ENCODE results near the gene RAPGEF3. TPM values are rescaled to one million over a fixed set of nuclear protein-coding genes. Genes with fewer than 3 reads are reported as not detected.

Gene RAPGEF3
- total and polyA plus RNA-seq, 2 of the 13 experiments (the other 11 are each of a cell fraction or from before 2014, with no cell fraction given): 0.07 TPM

DNA sequence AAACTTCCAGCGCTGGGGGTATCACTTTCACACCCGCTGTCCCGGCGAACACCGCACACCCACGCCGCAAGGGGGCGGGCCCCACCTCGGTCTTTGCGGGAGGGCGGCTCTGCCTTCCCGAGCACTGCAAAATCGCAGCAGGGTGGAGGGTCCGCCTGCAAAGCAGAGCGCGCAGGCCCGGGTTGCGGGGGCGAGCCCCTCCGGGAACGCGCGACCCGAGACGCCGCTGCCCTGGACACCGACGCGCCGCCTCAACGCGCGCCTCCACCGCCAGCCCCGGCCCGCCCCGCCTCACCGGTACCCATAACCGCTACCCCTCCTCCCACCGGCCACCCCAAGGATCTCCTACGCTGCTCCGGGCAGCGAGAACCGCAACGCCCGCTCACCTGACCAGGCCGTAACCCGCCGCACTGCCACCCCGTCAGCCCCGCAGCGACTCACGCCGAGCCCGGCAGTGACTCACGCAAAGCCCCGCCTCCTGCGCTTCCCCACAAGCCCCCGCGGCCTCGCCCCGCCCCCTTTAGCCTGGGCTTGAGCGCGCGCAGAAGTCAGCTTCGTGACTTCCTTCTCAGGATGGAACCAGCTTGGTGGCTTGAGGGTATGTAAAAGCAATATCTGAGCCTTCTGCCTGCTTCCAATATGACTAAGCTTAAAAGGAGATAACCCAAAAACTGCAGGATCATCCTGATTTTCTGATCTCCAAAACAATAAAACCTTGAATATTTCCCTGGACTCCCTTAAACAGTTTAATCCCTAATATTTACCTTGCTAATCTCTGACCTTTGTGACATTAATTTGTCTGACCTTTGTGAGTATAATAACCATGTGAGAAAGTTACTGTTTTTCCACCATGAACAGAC lies 52.9 kb downstream of the RAPGEF3 start, which contains the start of gene RPAP3 (continued):
- TF ChIP-seq, protein P1, sequence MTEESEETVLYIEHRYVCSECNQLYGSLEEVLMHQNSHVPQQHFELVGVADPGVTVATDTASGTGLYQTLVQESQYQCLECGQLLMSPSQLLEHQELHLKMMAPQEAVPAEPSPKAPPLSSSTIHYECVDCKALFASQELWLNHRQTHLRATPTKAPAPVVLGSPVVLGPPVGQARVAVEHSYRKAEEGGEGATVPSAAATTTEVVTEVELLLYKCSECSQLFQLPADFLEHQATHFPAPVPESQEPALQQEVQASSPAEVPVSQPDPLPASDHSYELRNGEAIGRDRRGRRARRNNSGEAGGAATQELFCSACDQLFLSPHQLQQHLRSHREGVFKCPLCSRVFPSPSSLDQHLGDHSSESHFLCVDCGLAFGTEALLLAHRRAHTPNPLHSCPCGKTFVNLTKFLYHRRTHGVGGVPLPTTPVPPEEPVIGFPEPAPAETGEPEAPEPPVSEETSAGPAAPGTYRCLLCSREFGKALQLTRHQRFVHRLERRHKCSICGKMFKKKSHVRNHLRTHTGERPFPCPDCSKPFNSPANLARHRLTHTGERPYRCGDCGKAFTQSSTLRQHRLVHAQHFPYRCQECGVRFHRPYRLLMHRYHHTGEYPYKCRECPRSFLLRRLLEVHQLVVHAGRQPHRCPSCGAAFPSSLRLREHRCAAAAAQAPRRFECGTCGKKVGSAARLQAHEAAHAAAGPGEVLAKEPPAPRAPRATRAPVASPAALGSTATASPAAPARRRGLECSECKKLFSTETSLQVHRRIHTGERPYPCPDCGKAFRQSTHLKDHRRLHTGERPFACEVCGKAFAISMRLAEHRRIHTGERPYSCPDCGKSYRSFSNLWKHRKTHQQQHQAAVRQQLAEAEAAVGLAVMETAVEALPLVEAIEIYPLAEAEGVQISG (CRISPR knock-in tag; IDR thresholded peaks at IDR 0.05): peak; percentile 75
- TF ChIP-seq, protein P2, sequence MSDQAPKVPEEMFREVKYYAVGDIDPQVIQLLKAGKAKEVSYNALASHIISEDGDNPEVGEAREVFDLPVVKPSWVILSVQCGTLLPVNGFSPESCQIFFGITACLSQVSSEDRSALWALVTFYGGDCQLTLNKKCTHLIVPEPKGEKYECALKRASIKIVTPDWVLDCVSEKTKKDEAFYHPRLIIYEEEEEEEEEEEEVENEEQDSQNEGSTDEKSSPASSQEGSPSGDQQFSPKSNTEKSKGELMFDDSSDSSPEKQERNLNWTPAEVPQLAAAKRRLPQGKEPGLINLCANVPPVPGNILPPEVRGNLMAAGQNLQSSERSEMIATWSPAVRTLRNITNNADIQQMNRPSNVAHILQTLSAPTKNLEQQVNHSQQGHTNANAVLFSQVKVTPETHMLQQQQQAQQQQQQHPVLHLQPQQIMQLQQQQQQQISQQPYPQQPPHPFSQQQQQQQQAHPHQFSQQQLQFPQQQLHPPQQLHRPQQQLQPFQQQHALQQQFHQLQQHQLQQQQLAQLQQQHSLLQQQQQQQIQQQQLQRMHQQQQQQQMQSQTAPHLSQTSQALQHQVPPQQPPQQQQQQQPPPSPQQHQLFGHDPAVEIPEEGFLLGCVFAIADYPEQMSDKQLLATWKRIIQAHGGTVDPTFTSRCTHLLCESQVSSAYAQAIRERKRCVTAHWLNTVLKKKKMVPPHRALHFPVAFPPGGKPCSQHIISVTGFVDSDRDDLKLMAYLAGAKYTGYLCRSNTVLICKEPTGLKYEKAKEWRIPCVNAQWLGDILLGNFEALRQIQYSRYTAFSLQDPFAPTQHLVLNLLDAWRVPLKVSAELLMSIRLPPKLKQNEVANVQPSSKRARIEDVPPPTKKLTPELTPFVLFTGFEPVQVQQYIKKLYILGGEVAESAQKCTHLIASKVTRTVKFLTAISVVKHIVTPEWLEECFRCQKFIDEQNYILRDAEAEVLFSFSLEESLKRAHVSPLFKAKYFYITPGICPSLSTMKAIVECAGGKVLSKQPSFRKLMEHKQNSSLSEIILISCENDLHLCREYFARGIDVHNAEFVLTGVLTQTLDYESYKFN (CRISPR knock-in tag; conservative IDR thresholded peaks at IDR 0.05): no peak; the same call in 1 of the 2 replicates
- TF ChIP-seq, protein P3, sequence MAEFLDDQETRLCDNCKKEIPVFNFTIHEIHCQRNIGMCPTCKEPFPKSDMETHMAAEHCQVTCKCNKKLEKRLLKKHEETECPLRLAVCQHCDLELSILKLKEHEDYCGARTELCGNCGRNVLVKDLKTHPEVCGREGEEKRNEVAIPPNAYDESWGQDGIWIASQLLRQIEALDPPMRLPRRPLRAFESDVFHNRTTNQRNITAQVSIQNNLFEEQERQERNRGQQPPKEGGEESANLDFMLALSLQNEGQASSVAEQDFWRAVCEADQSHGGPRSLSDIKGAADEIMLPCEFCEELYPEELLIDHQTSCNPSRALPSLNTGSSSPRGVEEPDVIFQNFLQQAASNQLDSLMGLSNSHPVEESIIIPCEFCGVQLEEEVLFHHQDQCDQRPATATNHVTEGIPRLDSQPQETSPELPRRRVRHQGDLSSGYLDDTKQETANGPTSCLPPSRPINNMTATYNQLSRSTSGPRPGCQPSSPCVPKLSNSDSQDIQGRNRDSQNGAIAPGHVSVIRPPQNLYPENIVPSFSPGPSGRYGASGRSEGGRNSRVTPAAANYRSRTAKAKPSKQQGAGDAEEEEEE (CRISPR knock-in tag; IDR thresholded peaks at IDR 0.05; ENCODE audit: borderline replicate concordance): 0 out of 2 replicates have a peak, but pooled peaks have one; percentile 62
- peak; percentile 94 for TF ChIP-seq ASH2L (IDR thresholded peaks at IDR 0.05; ENCODE audit: insufficient read length, low read depth, low read length)
- TF ChIP-seq, protein P4, sequence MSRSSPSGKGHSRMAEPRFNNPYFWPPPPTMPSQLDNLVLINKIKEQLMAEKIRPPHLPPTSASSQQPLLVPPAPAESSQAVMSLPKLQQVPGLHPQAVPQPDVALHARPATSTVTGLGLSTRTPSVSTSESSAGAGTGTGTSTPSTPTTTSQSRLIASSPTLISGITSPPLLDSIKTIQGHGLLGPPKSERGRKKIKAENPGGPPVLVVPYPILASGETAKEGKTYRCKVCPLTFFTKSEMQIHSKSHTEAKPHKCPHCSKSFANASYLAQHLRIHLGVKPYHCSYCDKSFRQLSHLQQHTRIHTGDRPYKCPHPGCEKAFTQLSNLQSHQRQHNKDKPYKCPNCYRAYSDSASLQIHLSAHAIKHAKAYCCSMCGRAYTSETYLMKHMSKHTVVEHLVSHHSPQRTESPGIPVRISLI (CRISPR knock-in tag; IDR thresholded peaks at IDR 0.05; ENCODE audit: borderline replicate concordance): peak; percentile 32; the same call in 1 of the 2 replicates
- peak; percentile 4; the same call in 1 of the 2 replicates for TF ChIP-seq NKX3-1 (CRISPR knock-in tag; IDR thresholded peaks at IDR 0.05)
- TF ChIP-seq, protein P5, sequence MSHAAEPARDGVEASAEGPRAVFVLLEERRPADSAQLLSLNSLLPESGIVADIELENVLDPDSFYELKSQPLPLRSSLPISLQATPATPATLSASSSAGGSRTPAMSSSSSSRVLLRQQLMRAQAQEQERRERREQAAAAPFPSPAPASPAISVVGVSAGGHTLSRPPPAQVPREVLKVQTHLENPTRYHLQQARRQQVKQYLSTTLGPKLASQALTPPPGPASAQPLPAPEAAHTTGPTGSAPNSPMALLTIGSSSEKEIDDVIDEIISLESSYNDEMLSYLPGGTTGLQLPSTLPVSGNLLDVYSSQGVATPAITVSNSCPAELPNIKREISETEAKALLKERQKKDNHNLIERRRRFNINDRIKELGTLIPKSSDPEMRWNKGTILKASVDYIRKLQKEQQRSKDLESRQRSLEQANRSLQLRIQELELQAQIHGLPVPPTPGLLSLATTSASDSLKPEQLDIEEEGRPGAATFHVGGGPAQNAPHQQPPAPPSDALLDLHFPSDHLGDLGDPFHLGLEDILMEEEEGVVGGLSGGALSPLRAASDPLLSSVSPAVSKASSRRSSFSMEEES (CRISPR knock-in tag; IDR thresholded peaks at IDR 0.05): no peak; the same call in none of the 2 replicates
- TF ChIP-seq SOX6 (IDR thresholded peaks at IDR 0.05): no peak
- peak; percentile 36 for TF ChIP-seq SOX6 (CRISPR knock-in tag; IDR thresholded peaks at IDR 0.05)
- TF ChIP-seq, protein P6, sequence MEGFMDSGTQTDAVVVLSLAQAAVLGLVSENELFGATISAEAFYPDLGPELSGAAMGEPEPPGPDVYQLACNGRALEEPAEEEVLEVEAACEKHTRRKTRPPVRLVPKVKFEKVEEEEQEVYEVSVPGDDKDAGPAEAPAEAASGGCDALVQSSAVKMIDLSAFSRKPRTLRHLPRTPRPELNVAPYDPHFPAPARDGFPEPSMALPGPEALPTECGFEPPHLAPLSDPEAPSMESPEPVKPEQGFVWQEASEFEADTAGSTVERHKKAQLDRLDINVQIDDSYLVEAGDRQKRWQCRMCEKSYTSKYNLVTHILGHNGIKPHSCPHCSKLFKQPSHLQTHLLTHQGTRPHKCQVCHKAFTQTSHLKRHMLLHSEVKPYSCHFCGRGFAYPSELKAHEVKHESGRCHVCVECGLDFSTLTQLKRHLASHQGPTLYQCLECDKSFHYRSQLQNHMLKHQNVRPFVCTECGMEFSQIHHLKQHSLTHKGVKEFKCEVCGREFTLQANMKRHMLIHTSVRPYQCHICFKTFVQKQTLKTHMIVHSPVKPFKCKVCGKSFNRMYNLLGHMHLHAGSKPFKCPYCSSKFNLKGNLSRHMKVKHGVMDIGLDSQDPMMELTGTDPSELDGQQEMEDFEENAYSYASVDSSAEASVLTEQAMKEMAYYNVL (CRISPR knock-in tag; IDR thresholded peaks at IDR 0.05; ENCODE audit: borderline replicate concordance): peak; percentile 62
- TF ChIP-seq ZBTB20 (CRISPR knock-in tag; IDR thresholded peaks at IDR 0.05; ENCODE audit: borderline replicate concordance, low read depth): no peak
- no peak for TF ChIP-seq SRSF4 (IDR thresholded peaks at IDR 0.05; ENCODE audit: low read depth, low read length, poor library complexity, severe bottlenecking)
- TF ChIP-seq ZZZ3 (CRISPR knock-in tag; IDR thresholded peaks at IDR 0.05; ENCODE audit: borderline replicate concordance): 0 out of 2 replicates have a peak, but pooled peaks have one; percentile 55
